ENCODE data around the gene ERC1.

GRCh38 chr12:1174659-1175058, 183.6 kb downstream of the ERC1 start:
- no peak for TF ChIP-seq CTCF (IDR thresholded peaks at IDR 0.05; ENCODE audit: poor library complexity)
- no peak for TF ChIP-seq EZH2phosphoT487 (IDR thresholded peaks at IDR 0.05; ENCODE audit: low read depth, severe bottlenecking, unreplicated experiment)
- TF ChIP-seq EZH2 (IDR thresholded peaks at IDR 0.05; ENCODE audit: borderline replicate concordance) = no peak

Data from hepatocyte (in vitro differentiated cells).